OCI-LY3 (cell line): Measurements from ENCODE around the gene TMEM100.

Experiments
- CTCF ChIP-seq: fragments of 200-600, 300-600 bp; sonication (generic); IDR thresholded peaks from 2 replicates; pipeline ENCODE4 v1.5.1; 2014; ENCODE audit warnings: antibody characterized with exemption, low read length, low read depth
- EZH2phosphoT487 ChIP-seq: fragments of 200-600 bp; shearing (Covaris generic); IDR thresholded peaks from 2 replicates; pipeline ENCODE4 v1.6.1; 2018; ENCODE audit warnings: antibody characterized with exemption, mixed run types, low read depth

GRCh38 chr17:55770196-55770870 is 47.7 kb upstream of the TMEM100 start:
- peak; percentile 75 for TF ChIP-seq CTCF
- no peak for TF ChIP-seq EZH2phosphoT487
